GM10266 (cell line): ENCODE results near the gene TBC1D16.

ENCODE experiments used
- DNase-seq: peaks from one replicate; pipeline ENCODE4 v3.0.0; 2012; ENCODE audit errors: extremely low spot score
- CTCF ChIP-seq: IDR thresholded peaks from 2 replicates; pipeline ENCODE4 v1.5.1; 2012; ENCODE audit warnings: mild to moderate bottlenecking, low read depth; ENCODE audit not compliant: control insufficient read depth, insufficient read depth; ENCODE audit errors: missing control alignments

Gene TBC1D16

GRCh38 chr17:79980246-79981043 is 55.2 kb downstream of the TBC1D16 start:
- TF ChIP-seq CTCF, result no peak
- no peak for DNase-seq

GRCh38 chr17:79979816-79980215 is 55.9 kb downstream of the TBC1D16 start:
- DNase-seq, result no peak
- no peak for TF ChIP-seq CTCF

GRCh38 chr17:79979221-79979741 is 56.4 kb downstream of the TBC1D16 start:
- TF ChIP-seq CTCF, result no peak
- DNase-seq, result no peak

- no peak for TF ChIP-seq CTCF
- DNase-seq, result no peak
These were observed 57.2 kb downstream of the TBC1D16 start for GRCh38 chr17:79978548-79978855.

GRCh38 chr17:79977708-79978547 is 57.7 kb downstream of the TBC1D16 start:
- TF ChIP-seq CTCF, result no peak
- no peak for DNase-seq

- TF ChIP-seq CTCF, result no peak
- no peak for DNase-seq
These were observed 58.5 kb downstream of the TBC1D16 start for GRCh38 chr17:79977161-79977631.
